Measurements from ENCODE around the gene MAGEC1. TPM values are rescaled to one million over a fixed set of nuclear protein-coding genes. Genes with fewer than 3 reads are reported as not detected.
"Not testable (repeated sequence)": the region's sequence is repeated elsewhere in the genome, so short reads cannot be mapped to it uniquely, and the experiment has no call there.

MAGEC1 gene
- not detected for total RNA-seq

DNA sequence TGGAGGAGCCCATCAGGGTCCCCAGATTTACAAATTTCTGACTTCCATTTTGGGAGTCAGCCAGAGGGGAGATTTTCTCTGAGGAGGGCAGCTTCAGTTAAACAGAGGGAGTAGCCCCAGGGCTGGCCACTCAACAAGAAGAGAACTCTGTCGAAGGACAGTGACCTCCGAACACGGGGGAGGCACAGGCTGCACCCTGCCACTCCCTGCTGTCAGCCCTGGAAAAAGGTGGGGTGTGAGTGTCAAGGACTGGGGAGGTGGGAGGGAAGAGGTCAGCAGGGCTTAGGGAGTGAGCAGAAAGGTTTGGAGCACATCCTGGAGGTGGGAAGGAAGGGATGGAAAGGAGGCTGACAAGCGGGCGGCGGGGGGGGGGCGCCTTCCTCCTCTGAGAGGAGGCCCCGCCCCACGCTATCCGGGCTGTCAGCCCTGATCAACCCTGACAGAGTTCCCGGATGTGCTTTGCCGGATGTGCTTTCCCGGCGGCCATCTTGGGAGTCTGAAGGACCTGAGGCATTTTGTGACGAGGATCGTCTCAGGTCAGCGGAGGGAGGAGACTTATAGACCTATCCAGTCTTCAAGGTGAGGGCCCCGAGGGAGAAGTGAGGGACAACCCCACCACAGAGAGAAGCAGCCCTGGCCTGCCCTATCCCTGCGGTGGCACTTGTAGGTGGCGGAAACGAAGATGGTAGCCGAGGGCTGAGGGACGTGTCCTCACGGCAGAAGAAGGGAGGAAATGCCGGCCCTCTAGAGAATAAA lies at the start of gene MAGEC1:
TSS of gene MAGEC1 (plus strand) at position 495 of the 756 bp plus-strand sequence. CDS start 1,179 bp downstream, outside the sequence.
- H3K9me3 ChIP-seq (ENCODE audit: low read depth, low read length) = no peaks in the 10 kb centered on the region
- H3K4me3 ChIP-seq (ENCODE audit: low read length) = no peak within 1 kb of the TSS
- no peaks in the 10 kb centered on the region for H3K27me3 ChIP-seq (ENCODE audit: insufficient read depth, low read length)
- H3K4me1 ChIP-seq (ENCODE audit: insufficient read depth, low read length) = no peaks in the 10 kb centered on the region

GRCh38 chrX:141857479-141857878 lies 46.2 kb upstream of the MAGEC1 start:
- H3K27me3 ChIP-seq (ENCODE audit: insufficient read depth, low read length) = no peaks in the 10 kb centered on the region
- H3K9me3 ChIP-seq (ENCODE audit: low read depth, low read length) = no peaks in the 10 kb centered on the region
- no peak overlapping the region for H3K4me3 ChIP-seq (ENCODE audit: low read length)
- no peaks in the 10 kb centered on the region for H3K4me1 ChIP-seq (ENCODE audit: insufficient read depth, low read length)

GRCh38 chrX:141879616-141880015 lies 24.1 kb upstream of the MAGEC1 start:
- Histone ChIP-seq H3K27me3 (ENCODE audit: insufficient read depth, low read length) (no peaks in the 10 kb centered on the region), H3K9me3 (ENCODE audit: low read depth, low read length) (no peaks in the 10 kb centered on the region), H3K4me3 (ENCODE audit: low read length) (no peak overlapping the region), H3K4me1 (ENCODE audit: insufficient read depth, low read length) (no peaks in the 10 kb centered on the region)

DNA sequence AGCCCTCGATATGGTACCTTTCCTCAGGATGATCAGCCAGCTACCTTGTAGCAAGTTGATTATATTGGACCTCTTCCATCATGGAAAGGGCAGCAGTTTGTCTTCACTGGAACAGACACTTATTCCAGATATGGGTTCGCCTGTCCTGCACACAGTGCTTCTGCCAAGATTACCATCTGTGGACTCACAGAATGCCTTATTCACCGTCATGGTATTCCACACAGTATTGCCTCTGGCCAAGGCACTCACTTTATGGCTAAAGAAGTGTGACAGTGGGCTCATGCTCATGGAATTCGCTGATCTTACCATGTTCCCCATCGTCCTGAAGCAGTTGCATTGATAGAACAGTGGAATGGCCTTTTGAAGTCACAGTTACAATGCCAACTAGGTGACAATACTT lies 14.9 kb upstream of the MAGEC1 start:
- H3K4me1 ChIP-seq (ENCODE audit: insufficient read depth, low read length); H3K27me3 ChIP-seq (ENCODE audit: insufficient read depth, low read length); H3K4me3 ChIP-seq (ENCODE audit: low read length); H3K9me3 ChIP-seq (ENCODE audit: low read depth, low read length): not testable (repeated sequence)

- Histone ChIP-seq H3K27me3 (ENCODE audit: insufficient read depth, low read length) (no peaks in the 10 kb centered on the region), H3K4me3 (ENCODE audit: low read length) (no peak overlapping the region), H3K9me3 (ENCODE audit: low read depth, low read length) (no peaks in the 10 kb centered on the region), H3K4me1 (ENCODE audit: insufficient read depth, low read length) (no peaks in the 10 kb centered on the region)
Measured at GRCh38 chrX:141894733-141895132, 9.0 kb upstream of the MAGEC1 start.

DNA sequence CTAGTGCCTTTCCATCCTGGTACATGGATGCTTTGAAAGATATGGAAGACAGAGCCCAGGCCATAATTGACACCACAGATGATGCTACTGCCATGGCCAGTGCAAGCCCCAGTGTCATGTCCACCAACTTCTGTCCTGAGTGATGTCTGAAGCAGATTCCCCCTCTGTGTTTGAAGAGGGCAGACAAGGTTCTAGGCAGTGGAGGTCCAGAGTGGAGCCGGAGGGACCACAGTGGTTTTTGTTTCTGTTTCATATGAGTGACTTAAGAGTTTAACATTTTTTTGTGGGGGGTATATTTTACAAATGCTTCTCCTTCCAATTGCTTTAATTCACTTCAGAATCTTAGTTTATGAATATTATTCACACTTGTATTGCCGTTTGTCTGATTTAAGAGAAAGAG lies 6.0 kb upstream of the MAGEC1 start:
- Histone ChIP-seq H3K4me3 (ENCODE audit: low read length) (no peak overlapping the region), H3K9me3 (ENCODE audit: low read depth, low read length) (no peaks in the 10 kb centered on the region), H3K4me1 (ENCODE audit: insufficient read depth, low read length) (no peaks in the 10 kb centered on the region), H3K27me3 (ENCODE audit: insufficient read depth, low read length) (no peaks in the 10 kb centered on the region)

DNA sequence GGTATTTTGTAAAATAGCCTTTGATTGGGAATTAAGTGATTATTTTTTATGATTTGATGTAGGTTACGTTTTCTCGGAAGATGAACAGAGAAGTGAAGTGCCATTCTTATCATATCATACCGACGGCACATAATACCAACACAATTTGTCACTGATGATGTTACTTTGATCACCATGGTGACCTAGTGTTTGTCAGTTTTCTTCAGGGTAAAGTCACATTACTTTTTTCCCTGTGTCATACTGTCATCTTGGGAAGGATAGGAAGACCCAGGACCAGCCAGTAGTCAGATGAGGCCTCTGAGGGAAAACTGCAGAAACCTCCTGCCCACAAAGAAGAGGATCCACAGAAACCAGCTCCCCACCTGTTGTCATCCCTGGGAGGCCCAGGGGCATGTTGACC lies 1.3 kb upstream of the MAGEC1 start:
- H3K27me3 ChIP-seq (ENCODE audit: insufficient read depth, low read length) = no peaks in the 10 kb centered on the region
- H3K4me1 ChIP-seq (ENCODE audit: insufficient read depth, low read length) = no peaks in the 10 kb centered on the region
- H3K9me3 ChIP-seq (ENCODE audit: low read depth, low read length) = no peaks in the 10 kb centered on the region
- H3K4me3 ChIP-seq (ENCODE audit: low read length) = no peak overlapping the region

- H3K4me1 ChIP-seq (ENCODE audit: insufficient read depth, low read length) = no peaks in the 10 kb centered on the region
- no peaks in the 10 kb centered on the region for H3K27me3 ChIP-seq (ENCODE audit: insufficient read depth, low read length)
- no peaks in the 10 kb centered on the region for H3K9me3 ChIP-seq (ENCODE audit: low read depth, low read length)
- no peak overlapping the region for H3K4me3 ChIP-seq (ENCODE audit: low read length)
Measured at GRCh38 chrX:141904262-141904661, 568 bp downstream of the MAGEC1 start.

DNA sequence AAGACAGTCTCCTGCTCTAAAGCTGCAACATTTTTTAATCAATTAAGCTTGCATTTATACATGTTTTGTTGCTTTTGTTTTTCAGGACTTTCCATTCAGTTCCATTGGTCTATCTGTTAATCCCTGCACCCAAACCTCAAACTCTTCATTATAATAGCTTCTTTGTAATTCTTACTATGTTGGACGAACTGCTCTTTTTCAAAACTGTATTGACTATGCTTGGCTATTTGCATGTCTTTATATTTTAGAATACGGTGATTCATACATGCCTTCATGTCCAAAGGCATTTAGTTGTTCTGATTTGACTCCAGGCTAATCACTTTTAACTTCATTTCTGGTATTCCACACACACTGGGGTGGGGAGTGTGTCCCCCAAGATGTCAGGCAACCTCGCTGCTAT lies 14.1 kb downstream of the MAGEC1 start:
- H3K27me3 ChIP-seq (ENCODE audit: insufficient read depth, low read length) = no peaks in the 10 kb centered on the region
- no peaks in the 10 kb centered on the region for H3K9me3 ChIP-seq (ENCODE audit: low read depth, low read length)
- no peak overlapping the region for H3K4me3 ChIP-seq (ENCODE audit: low read length)
- H3K4me1 ChIP-seq (ENCODE audit: insufficient read depth, low read length) = no peaks in the 10 kb centered on the region

- no peak overlapping the region for H3K4me3 ChIP-seq (ENCODE audit: low read length)
- H3K4me1 ChIP-seq (ENCODE audit: insufficient read depth, low read length) = no peaks in the 10 kb centered on the region
- H3K27me3 ChIP-seq (ENCODE audit: insufficient read depth, low read length) = no peaks in the 10 kb centered on the region
- H3K9me3 ChIP-seq (ENCODE audit: low read depth, low read length) = no peaks in the 10 kb centered on the region
Measured at GRCh38 chrX:141924293-141924692, 20.6 kb downstream of the MAGEC1 start.

DNA sequence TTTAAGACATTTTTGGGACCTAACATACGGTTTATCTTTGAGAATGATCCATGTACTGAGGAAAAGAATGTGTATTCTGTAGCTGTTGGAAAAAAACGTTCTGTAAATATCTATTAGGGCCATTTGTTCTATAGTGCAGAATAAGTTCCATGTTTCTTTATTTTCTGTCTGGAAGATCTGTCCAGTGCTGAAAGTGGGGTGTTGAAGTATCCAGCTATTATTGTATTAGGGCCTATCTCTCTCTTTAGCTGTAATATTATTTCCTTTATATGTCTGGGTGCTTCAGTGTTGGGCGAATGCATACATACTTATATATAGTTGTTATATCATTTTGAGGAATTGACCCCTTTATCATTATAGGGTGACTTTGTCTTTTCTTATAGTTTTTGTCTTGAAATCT lies 24.7 kb downstream of the MAGEC1 start:
- Histone ChIP-seq H3K4me1 (ENCODE audit: insufficient read depth, low read length) (no peaks in the 10 kb centered on the region), H3K9me3 (ENCODE audit: low read depth, low read length) (no peaks in the 10 kb centered on the region), H3K27me3 (ENCODE audit: insufficient read depth, low read length) (no peaks in the 10 kb centered on the region), H3K4me3 (ENCODE audit: low read length) (no peak overlapping the region)

DNA sequence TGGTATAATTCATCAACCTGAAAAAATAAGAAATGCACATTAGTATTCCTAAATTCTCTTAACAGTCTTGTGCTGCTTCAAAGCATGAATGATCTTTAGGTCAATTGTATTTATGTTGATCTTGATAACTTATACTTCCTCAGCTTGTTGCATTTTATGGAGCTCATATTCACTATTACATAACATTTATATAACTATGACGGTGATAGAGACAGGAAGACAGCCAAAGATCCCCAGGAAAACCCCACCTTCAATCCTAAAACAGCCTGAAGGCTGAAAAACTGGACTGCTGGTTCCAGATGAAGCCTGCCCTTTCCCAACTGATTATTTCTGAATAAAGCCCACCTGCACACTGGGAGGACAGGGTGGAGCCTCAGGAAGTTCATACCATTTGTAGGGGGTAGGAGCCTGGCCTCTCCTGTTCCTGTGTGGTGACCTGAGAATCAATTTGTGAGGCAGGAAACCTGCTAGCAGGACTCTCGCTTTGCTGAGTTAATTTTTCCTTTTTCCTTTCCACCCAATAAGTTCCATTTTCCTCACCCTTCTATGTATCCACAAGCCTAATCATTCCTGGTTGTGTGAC lies 30.5 kb downstream of the MAGEC1 start:
- no peaks in the 10 kb centered on the region for H3K27me3 ChIP-seq (ENCODE audit: insufficient read depth, low read length)

DNA sequence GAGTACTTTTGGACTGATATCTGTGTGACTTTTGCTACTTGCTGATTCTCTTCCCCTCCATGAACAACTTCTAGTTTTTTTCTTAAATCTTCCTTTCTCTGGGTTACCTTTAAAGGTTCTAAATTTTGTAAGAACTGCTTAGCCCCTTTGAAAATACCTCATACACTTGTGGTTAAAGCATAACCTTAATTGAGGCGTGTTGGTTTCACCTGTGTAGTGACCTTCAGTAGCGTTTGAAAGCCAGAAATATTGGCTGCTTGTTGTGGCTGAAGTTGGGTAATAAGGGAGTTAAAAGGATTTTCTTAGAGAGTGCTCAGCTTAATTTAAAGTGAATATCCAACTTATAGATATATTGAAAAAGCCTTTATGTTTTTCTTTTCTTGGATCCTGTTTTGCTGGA lies 32.0 kb downstream of the MAGEC1 start:
- no peak overlapping the region for H3K4me3 ChIP-seq (ENCODE audit: low read length)
- no peaks in the 10 kb centered on the region for H3K9me3 ChIP-seq (ENCODE audit: low read depth, low read length)
- no peaks in the 10 kb centered on the region for H3K4me1 ChIP-seq (ENCODE audit: insufficient read depth, low read length)
- no peaks in the 10 kb centered on the region for H3K27me3 ChIP-seq (ENCODE audit: insufficient read depth, low read length)

More for the DNA sequence above, 30.5 kb downstream of the MAGEC1 start:
- Histone ChIP-seq H3K9me3 (ENCODE audit: low read depth, low read length) (no peaks in the 10 kb centered on the region), H3K4me3 (ENCODE audit: low read length) (no peak overlapping the region), H3K4me1 (ENCODE audit: insufficient read depth, low read length) (no peaks in the 10 kb centered on the region)

DNA sequence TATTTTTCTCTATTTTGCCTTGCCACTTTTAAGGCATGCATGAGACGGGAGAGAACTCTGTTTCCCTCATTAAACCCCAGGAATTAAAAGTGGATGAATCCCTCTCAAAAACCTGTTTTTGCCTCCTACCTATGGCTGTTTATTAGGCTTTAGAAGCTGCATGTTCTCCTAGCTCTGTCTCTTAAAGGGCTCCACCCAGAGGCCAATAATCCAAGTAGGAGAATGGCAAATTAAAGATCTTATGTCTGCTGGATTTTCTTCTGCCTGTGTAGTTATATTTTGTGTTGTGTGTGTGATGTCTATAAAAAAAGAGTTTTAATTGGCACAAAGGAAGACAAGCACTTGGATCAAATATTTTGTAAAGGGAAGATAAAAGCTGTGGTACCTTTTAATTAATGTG lies 32.4 kb downstream of the MAGEC1 start:
- Histone ChIP-seq H3K4me1 (ENCODE audit: insufficient read depth, low read length) (no peaks in the 10 kb centered on the region), H3K9me3 (ENCODE audit: low read depth, low read length) (no peaks in the 10 kb centered on the region), H3K4me3 (ENCODE audit: low read length) (no peak overlapping the region), H3K27me3 (ENCODE audit: insufficient read depth, low read length) (no peaks in the 10 kb centered on the region)

DNA sequence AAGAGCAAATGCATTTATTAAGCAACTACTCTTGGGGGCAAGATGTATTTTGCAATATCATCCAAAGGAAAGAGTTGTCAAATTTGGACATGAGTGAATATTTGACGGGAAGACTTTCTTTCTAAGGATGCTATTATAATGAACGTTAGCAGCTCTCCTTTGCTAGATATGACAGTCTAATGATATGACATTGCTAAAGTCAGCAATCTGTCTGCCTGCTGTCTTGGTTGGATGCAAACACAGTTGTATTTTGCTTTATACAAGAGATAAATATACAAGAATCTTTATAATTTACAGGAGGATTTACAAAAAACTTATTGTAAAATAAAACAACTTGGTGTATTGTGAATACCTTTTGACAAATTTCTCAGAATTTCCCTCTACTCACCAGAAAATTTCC lies 37.5 kb downstream of the MAGEC1 start:
- H3K4me3 ChIP-seq (ENCODE audit: low read length) = no peak overlapping the region
- no peaks in the 10 kb centered on the region for H3K9me3 ChIP-seq (ENCODE audit: low read depth, low read length)
- H3K27me3 ChIP-seq (ENCODE audit: insufficient read depth, low read length) = no peaks in the 10 kb centered on the region
- H3K4me1 ChIP-seq (ENCODE audit: insufficient read depth, low read length) = no peaks in the 10 kb centered on the region

GRCh38 chrX:141945426-141945825 lies 41.7 kb downstream of the MAGEC1 start:
- Histone ChIP-seq H3K27me3 (ENCODE audit: insufficient read depth, low read length) (no peaks in the 10 kb centered on the region), H3K9me3 (ENCODE audit: low read depth, low read length) (no peaks in the 10 kb centered on the region), H3K4me3 (ENCODE audit: low read length) (no peak overlapping the region), H3K4me1 (ENCODE audit: insufficient read depth, low read length) (no peaks in the 10 kb centered on the region)
